Peyer's patch (tissue), 4 donors: ENCODE results near the gene ELMO1. TPM values are rescaled to one million over a fixed set of nuclear protein-coding genes. Genes with fewer than 3 reads are reported as not detected.

Experiments
- DNase-seq, 3 donors: peaks; one replicate each; pipeline ENCODE4 v3.0.0-alpha.2; 2017 to 2019
- H3K27ac ChIP-seq, 4 donors: fragments of 200-600 bp; sonication (generic); one replicate each; pipeline ENCODE4 v1.5.1; 2016 to 2019
- H3K27me3 ChIP-seq, 2 donors: fragments of 200-600 bp; sonication (generic); one replicate each; pipeline ENCODE4 v1.5.1; 2019
- H3K36me3 ChIP-seq, 3 donors: fragments of 200-600 bp; sonication (generic); one replicate each; pipeline ENCODE4 v1.5.1; 2016 to 2019
- H3K4me1 ChIP-seq, 4 donors: fragments of 200-600 bp; sonication (generic); one replicate each; pipeline ENCODE4 v1.5.1; 2016 to 2019
- H3K4me3 ChIP-seq, 4 donors: fragments of 200-600 bp; sonication (generic); 1 replicate in 3 of 4; 2 replicates in 1 of 4; pipeline ENCODE4 v1.5.1; 2016 to 2019; ENCODE audit warnings: mild to moderate bottlenecking in 1 of 4
- H3K9me3 ChIP-seq, 4 donors: fragments of 200-600 bp; sonication (generic); one replicate each; pipeline ENCODE4 v1.5.1; 2016 to 2019; ENCODE audit warnings: mild to moderate bottlenecking in 1 of 4
- CTCF ChIP-seq, 6 experiments: fragments of 450-650 bp in 4 of 6; fragments of 200-600 bp in 2 of 6; sonication (generic) in 1 of 6; IDR thresholded peaks; one replicate each; pipeline ENCODE4 v1.5.1; 2017 to 2019; ENCODE audit warnings: antibody characterized with exemption in 6 of 6, mild to moderate bottlenecking in 3 of 6, moderate library complexity in 1 of 6
- POLR2A ChIP-seq, 2 donors: fragments of 450-650 bp; IDR thresholded peaks; one replicate each; pipeline ENCODE4 v1.5.1; 2017; ENCODE audit warnings: antibody characterized with exemption in 2 of 2, mild to moderate bottlenecking in 2 of 2, moderate library complexity in 2 of 2
- total RNA-seq, 4 donors: library from RNA; depleted of rRNA; stranded (reverse); fragments of >200 nt; gene quantifications; one replicate each; pipeline ENCODE4 v1.1.0, GENCODE V29; 2016

The ELMO1 gene
- total RNA-seq, 4 donors from 2014 or later = 43.1 to 381 (median 72.2) TPM

GRCh38 chr7:37031571-37032257 is 416.9 kb downstream of the ELMO1 start:
- H3K4me3 ChIP-seq = no peak overlapping the region
- H3K36me3 ChIP-seq = no peaks in the 10 kb centered on the region
- no peak for TF ChIP-seq CTCF (IDR thresholded peaks at IDR 0.05)
- no peak for TF ChIP-seq POLR2A (IDR thresholded peaks at IDR 0.05)
- H3K27me3 ChIP-seq = no peaks in the 10 kb centered on the region
- DNase-seq = peak in 2 of 3 donors; percentile 18 to 78
- H3K4me1 ChIP-seq = peaks cover 0 to 14% (median 0%) of the 10 kb centered on the region in 4 donors
- peak overlapping the region in 3 of 4 donors; percentile 14 to 67 (median 59) for H3K27ac ChIP-seq
- H3K9me3 ChIP-seq = no peaks in the 10 kb centered on the region

- Histone ChIP-seq H3K27ac (no peak overlapping the region), H3K4me1 (peaks cover 0 to 14% (median 0%) of the 10 kb centered on the region in 4 donors), H3K4me3 (no peak overlapping the region), H3K36me3 (no peaks in the 10 kb centered on the region), H3K27me3 (no peaks in the 10 kb centered on the region), H3K9me3 (no peaks in the 10 kb centered on the region)
- TF ChIP-seq POLR2A (IDR thresholded peaks at IDR 0.05) (no peak), CTCF (IDR thresholded peaks at IDR 0.05) (no peak)
- DNase-seq = no peak
These were observed 419.7 kb downstream of the ELMO1 start for GRCh38 chr7:37028909-37029440.

- Histone ChIP-seq H3K4me1 (peaks cover 0 to 14% (median 0%) of the 10 kb centered on the region in 4 donors), H3K27ac (no peak overlapping the region), H3K4me3 (no peak overlapping the region), H3K9me3 (no peaks in the 10 kb centered on the region), H3K27me3 (no peaks in the 10 kb centered on the region), H3K36me3 (no peaks in the 10 kb centered on the region)
- no peak for TF ChIP-seq POLR2A (IDR thresholded peaks at IDR 0.05)
- TF ChIP-seq CTCF (IDR thresholded peaks at IDR 0.05) = no peak
- no peak for DNase-seq
These were observed 420.9 kb downstream of the ELMO1 start for GRCh38 chr7:37027557-37028341.

GRCh38 chr7:37027104-37027503 is 421.6 kb downstream of the ELMO1 start:
- DNase-seq = no peak
- H3K9me3 ChIP-seq = no peaks in the 10 kb centered on the region
- H3K36me3 ChIP-seq = no peaks in the 10 kb centered on the region
- H3K4me3 ChIP-seq = no peak overlapping the region
- H3K27me3 ChIP-seq = no peaks in the 10 kb centered on the region
- peaks cover 0 to 9% (median 0%) of the 10 kb centered on the region in 4 donors for H3K4me1 ChIP-seq
- no peak overlapping the region for H3K27ac ChIP-seq
- TF ChIP-seq POLR2A (IDR thresholded peaks at IDR 0.05) (no peak), CTCF (IDR thresholded peaks at IDR 0.05) (no peak)

- no peak overlapping the region for H3K4me3 ChIP-seq
- H3K36me3 ChIP-seq = no peaks in the 10 kb centered on the region
- DNase-seq = no peak
- H3K4me1 ChIP-seq = no peaks in the 10 kb centered on the region
- H3K9me3 ChIP-seq = no peaks in the 10 kb centered on the region
- TF ChIP-seq POLR2A (IDR thresholded peaks at IDR 0.05) = no peak
- TF ChIP-seq CTCF (IDR thresholded peaks at IDR 0.05) = no peak
- no peaks in the 10 kb centered on the region for H3K27me3 ChIP-seq
- H3K27ac ChIP-seq = no peak overlapping the region
These were observed 429.7 kb downstream of the ELMO1 start for GRCh38 chr7:37018954-37019353.
